Smooth muscle cell (in vitro differentiated cells): ENCODE data around the gene MTMR6. TPM values are rescaled to one million over a fixed set of nuclear protein-coding genes. Genes with fewer than 3 reads are reported as not detected.

Experiments used
- DNase-seq: peaks from one replicate; lab custom pipeline; 2025; ENCODE audit not compliant: unreplicated experiment; lab: John Stamatoyannopoulos, UW
- H2AFZ ChIP-seq: fragments of 200-600 bp; sonication (generic); 2 replicates; pipeline ENCODE4 v1.6.0; 2016; ENCODE audit warnings: antibody characterized with exemption, low read depth, mild to moderate bottlenecking
- H3F3A ChIP-seq: fragments of 200-600 bp; sonication (generic); 2 replicates; pipeline ENCODE4 v1.6.0; 2017; ENCODE audit warnings: antibody characterized with exemption, low read depth
- H3K27ac ChIP-seq: fragments of 200-600 bp; sonication (generic); 2 replicates; pipeline ENCODE4 v1.5.1; 2016; ENCODE audit warnings: low read depth, mild to moderate bottlenecking
- H3K27me3 ChIP-seq: fragments of 200-600 bp; sonication (generic); 2 replicates; pipeline ENCODE4 v1.6.1; 2016; ENCODE audit warnings: low read depth, mild to moderate bottlenecking
- H3K36me3 ChIP-seq: fragments of 200-600 bp; sonication (generic); 2 replicates; pipeline ENCODE4 v1.5.1; 2016; ENCODE audit warnings: low read depth
- H3K4me1 ChIP-seq: fragments of 200-600 bp; sonication (generic); 2 replicates; pipeline ENCODE4 v1.5.1; 2016; ENCODE audit warnings: low read depth
- H3K4me2 ChIP-seq: fragments of 200-600 bp; sonication (generic); 2 replicates; pipeline ENCODE4 v1.6.0; 2016; ENCODE audit warnings: mild to moderate bottlenecking
- H3K4me3 ChIP-seq: fragments of 200-600 bp; sonication (generic); 2 replicates; pipeline ENCODE4 v1.5.1; 2016; ENCODE audit warnings: mild to moderate bottlenecking
- H3K79me2 ChIP-seq: fragments of 200-600 bp; sonication (generic); 2 replicates; pipeline ENCODE4 v1.6.0; 2016; ENCODE audit warnings: low read depth, mild to moderate bottlenecking
- H3K9ac ChIP-seq: fragments of 200-600 bp; sonication (generic); 2 replicates; pipeline ENCODE4 v1.6.0; 2016; ENCODE audit warnings: low read depth
- H3K9me3 ChIP-seq: fragments of 200-600 bp; sonication (generic); replicated peaks from 2 replicates; pipeline ENCODE4 v1.5.1; 2016; ENCODE audit warnings: low read depth
- H4K20me1 ChIP-seq: fragments of 200-600 bp; sonication (generic); 2 replicates; pipeline ENCODE4 v1.6.0; 2016; ENCODE audit warnings: low read depth
- WGBS: methylation state at CpG from one replicate; pipeline ENCODE4 v1.1.7; 2016; ENCODE audit warnings: low lambda C conversion rate; 5-methylcytosine and 5-hydroxymethylcytosine counted together
- polyA plus RNA-seq: library from polyadenylated mRNA; unstranded; fragments of >200 nt; fragmentation: Nextera tagmentation; extraction: Ambion mirVana; gene quantifications from 2 replicates; pipeline ENCODE4 v1.2.1, GENCODE V29; 2016
- total RNA-seq: library from RNA; depleted of rRNA; stranded (reverse); fragments of >200 nt; gene quantifications from 2 replicates; pipeline ENCODE4 v1.2.3, GENCODE V29; 2014
- TF ChIP-seq, protein P1 (sequence below): fragments of 200-600 bp; sonication (generic); IDR thresholded peaks from 2 replicates; pipeline ENCODE4 v1.5.1; 2017; ENCODE audit warnings: borderline replicate concordance, mild to moderate bottlenecking, antibody characterized with exemption; ENCODE audit not compliant: insufficient read depth, poor library complexity, severe bottlenecking

MTMR6 gene
- total and polyA plus RNA-seq, 2 experiments from 2014 or later, result 15.1 to 35.4 TPM

GRCh38 chr13:25268561-25268960 is 18.7 kb downstream of the MTMR6 start:
- H3K27me3 ChIP-seq, result no peaks in the 10 kb centered on the region
- WGBS, result 98% methylated on average over 6 of the region's 6 CpGs
- TF ChIP-seq, protein P1, sequence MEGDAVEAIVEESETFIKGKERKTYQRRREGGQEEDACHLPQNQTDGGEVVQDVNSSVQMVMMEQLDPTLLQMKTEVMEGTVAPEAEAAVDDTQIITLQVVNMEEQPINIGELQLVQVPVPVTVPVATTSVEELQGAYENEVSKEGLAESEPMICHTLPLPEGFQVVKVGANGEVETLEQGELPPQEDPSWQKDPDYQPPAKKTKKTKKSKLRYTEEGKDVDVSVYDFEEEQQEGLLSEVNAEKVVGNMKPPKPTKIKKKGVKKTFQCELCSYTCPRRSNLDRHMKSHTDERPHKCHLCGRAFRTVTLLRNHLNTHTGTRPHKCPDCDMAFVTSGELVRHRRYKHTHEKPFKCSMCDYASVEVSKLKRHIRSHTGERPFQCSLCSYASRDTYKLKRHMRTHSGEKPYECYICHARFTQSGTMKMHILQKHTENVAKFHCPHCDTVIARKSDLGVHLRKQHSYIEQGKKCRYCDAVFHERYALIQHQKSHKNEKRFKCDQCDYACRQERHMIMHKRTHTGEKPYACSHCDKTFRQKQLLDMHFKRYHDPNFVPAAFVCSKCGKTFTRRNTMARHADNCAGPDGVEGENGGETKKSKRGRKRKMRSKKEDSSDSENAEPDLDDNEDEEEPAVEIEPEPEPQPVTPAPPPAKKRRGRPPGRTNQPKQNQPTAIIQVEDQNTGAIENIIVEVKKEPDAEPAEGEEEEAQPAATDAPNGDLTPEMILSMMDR, result no peak
- no peak overlapping the region for H3K4me3 ChIP-seq
- no peaks in the 10 kb centered on the region for H3K4me1 ChIP-seq
- H3K79me2 ChIP-seq, result peaks cover 13% of the 10 kb centered on the region
- H3K9ac ChIP-seq, result no peak overlapping the region
- H3K4me2 ChIP-seq, result no peak overlapping the region
- DNase-seq, result no peak
- H2AFZ ChIP-seq, result no peak overlapping the region
- no peak overlapping the region for H3K27ac ChIP-seq
- peaks cover 20% of the 10 kb centered on the region for H3K36me3 ChIP-seq
- H3F3A ChIP-seq, result no peaks in the 10 kb centered on the region
- H4K20me1 ChIP-seq, result peaks cover 33% of the 10 kb centered on the region
- H3K9me3 ChIP-seq, result no peaks in the 10 kb centered on the region

- 100% methylated on average over 1 of the region's 1 CpG for WGBS
- H3K27ac ChIP-seq, result no peak overlapping the region
- H3K79me2 ChIP-seq, result peaks cover 13% of the 10 kb centered on the region
- peaks cover 21% of the 10 kb centered on the region for H3K36me3 ChIP-seq
- no peaks in the 10 kb centered on the region for H3K9me3 ChIP-seq
- H3K4me3 ChIP-seq, result no peak overlapping the region
- H3K27me3 ChIP-seq, result no peaks in the 10 kb centered on the region
- peaks cover 29% of the 10 kb centered on the region for H4K20me1 ChIP-seq
- H3K4me1 ChIP-seq, result no peaks in the 10 kb centered on the region
- no peak overlapping the region for H2AFZ ChIP-seq
- no peaks in the 10 kb centered on the region for H3F3A ChIP-seq
- DNase-seq, result no peak
- TF ChIP-seq, protein P1, result no peak
- H3K9ac ChIP-seq, result no peak overlapping the region
- H3K4me2 ChIP-seq, result no peak overlapping the region
Observed at GRCh38 chr13:25267715-25268114, 19.6 kb downstream of the MTMR6 start.

DNA sequence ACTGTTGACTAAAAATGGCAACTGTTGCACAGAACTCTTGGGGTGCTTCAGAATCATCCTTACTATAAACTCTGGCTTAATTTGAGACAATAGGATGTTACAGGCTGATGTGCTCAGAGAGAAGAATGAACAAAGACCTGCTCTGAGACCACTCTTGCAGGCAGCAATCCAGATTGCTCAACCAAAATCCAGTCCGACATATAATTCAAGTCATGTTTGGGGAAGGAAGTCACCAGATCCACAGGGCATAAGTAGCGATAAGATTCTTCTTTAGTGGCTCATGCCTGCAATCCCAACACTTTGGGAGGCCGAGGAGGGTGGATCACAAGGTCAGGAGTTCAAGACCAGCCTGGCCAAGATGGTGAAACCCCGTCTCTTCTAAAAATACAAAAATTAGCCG is 20.6 kb downstream of the MTMR6 start:
- no peak for DNase-seq
- no peak overlapping the region for H2AFZ ChIP-seq
- H3K36me3 ChIP-seq, result peaks cover 24% of the 10 kb centered on the region
- no peak overlapping the region for H3K27ac ChIP-seq
- H3K4me1 ChIP-seq, result no peaks in the 10 kb centered on the region
- no peak overlapping the region for H3K4me3 ChIP-seq
- H3K27me3 ChIP-seq, result no peaks in the 10 kb centered on the region
- peaks cover 13% of the 10 kb centered on the region for H3K79me2 ChIP-seq
- H3K9ac ChIP-seq, result no peak overlapping the region
- no peaks in the 10 kb centered on the region for H3F3A ChIP-seq
- TF ChIP-seq, protein P1, result no peak
- 94% methylated on average over 5 of the region's 5 CpGs for WGBS
- H3K4me2 ChIP-seq, result no peak overlapping the region
- peaks cover 26% of the 10 kb centered on the region for H4K20me1 ChIP-seq
- H3K9me3 ChIP-seq, result no peaks in the 10 kb centered on the region

DNA sequence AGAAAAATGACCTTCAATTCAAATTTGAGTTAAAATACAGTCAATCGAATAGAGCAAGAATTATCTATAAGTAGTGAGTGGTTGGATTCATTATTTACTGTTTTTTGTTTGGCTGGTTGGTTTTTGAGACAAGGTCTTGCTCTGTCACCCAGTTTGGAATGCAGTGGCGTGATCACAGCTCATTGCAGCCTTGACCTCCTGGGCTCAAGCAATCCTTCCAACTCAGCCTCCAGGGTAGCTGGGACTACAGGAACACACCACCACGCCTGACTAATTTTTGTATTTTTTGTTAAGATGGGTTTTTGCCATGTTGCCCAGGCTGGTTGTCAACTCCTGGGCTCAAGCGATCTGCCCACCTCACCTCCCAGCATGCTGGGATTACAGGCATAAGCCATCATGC is 25.0 kb downstream of the MTMR6 start:
- Histone ChIP-seq H3K9ac (no peak overlapping the region), H4K20me1 (no peaks in the 10 kb centered on the region), H3K36me3 (peaks cover 42% of the 10 kb centered on the region), H3K79me2 (no peaks in the 10 kb centered on the region), H3F3A (no peaks in the 10 kb centered on the region), H3K4me2 (no peak overlapping the region), H3K27me3 (no peaks in the 10 kb centered on the region), H3K27ac (no peak overlapping the region), H3K4me1 (no peaks in the 10 kb centered on the region), H3K4me3 (no peak overlapping the region), H2AFZ (no peak overlapping the region), H3K9me3 (no peaks in the 10 kb centered on the region)
- WGBS, result 100% methylated on average over 4 of the region's 4 CpGs
- DNase-seq, result no peak
- TF ChIP-seq, protein P1, result no peak
